Measurements from ENCODE around the gene ERLEC1. TPM values are rescaled to one million over a fixed set of nuclear protein-coding genes. Genes with fewer than 3 reads are reported as not detected.

Gene ERLEC1
- polyA plus RNA-seq, 1 experiment = 26.6 TPM

GRCh38 chr2:53856272-53856671, 69.4 kb downstream of the ERLEC1 start:
- H3K27me3 ChIP-seq (ENCODE audit: control insufficient read depth, insufficient read depth, low read length) = no peaks in the 10 kb centered on the region
- no peak overlapping the region for H3K4me3 ChIP-seq (ENCODE audit: low read depth, low read length)
- POLR2A ChIA-PET = no interaction called here
- H3K36me3 ChIP-seq (ENCODE audit: control insufficient read depth, insufficient read depth, low read length) = peaks cover 8% of the 10 kb centered on the region
- no peak for DNase-seq (ENCODE audit: low read depth)
- CTCF ChIA-PET = no interaction called here
- TF ChIP-seq, protein P1, sequence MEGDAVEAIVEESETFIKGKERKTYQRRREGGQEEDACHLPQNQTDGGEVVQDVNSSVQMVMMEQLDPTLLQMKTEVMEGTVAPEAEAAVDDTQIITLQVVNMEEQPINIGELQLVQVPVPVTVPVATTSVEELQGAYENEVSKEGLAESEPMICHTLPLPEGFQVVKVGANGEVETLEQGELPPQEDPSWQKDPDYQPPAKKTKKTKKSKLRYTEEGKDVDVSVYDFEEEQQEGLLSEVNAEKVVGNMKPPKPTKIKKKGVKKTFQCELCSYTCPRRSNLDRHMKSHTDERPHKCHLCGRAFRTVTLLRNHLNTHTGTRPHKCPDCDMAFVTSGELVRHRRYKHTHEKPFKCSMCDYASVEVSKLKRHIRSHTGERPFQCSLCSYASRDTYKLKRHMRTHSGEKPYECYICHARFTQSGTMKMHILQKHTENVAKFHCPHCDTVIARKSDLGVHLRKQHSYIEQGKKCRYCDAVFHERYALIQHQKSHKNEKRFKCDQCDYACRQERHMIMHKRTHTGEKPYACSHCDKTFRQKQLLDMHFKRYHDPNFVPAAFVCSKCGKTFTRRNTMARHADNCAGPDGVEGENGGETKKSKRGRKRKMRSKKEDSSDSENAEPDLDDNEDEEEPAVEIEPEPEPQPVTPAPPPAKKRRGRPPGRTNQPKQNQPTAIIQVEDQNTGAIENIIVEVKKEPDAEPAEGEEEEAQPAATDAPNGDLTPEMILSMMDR (IDR thresholded peaks at IDR 0.05; ENCODE audit: insufficient read depth, low read depth, low read length) = no peak

DNA sequence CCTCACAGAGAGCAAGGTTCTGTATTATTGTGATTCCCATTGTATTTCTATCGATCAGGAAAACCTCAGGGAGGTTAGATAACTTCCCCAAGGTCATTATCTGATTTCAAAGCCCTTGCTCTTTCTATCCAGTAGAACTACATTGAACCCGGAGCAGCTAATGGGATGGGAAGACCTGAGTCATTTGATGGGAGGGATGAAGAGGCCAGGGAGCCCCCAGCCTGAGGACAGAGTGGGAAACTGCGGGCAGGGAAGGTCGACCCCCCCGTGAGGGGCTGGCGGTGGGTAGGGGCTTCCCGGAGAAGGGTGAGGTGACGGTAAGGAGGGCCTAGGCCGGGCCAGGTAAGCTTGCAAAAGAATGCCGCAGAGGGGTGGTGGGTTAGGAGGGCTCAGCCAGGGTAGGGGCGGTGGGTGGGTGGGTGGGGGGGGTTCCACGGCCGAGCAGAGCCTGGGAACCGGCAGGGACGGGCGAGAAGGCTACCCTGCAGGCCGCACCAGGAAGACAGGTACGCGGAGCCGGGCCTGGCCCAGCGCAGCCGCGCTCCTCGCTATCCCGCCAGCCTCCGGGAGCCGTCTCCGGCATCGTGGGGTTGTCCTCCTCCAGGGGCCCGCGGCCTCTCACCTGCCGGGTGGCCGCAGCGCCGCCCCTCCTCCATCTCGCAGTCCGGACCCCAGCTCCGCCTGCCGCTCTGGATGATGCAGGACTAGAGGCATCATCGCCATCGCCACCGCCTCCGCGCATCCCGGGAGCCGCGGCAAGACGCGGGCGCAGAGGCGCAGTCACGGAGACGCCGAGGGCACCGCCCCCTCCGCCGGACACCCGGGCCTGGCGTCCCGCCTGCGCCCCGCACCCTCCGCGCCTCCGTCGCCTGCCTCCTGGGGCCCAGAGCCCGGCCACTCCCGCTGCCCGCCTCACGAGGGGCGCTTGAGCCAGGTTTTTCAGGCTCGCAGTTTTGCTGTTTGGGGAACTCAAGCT, 72.7 kb downstream of the ERLEC1 start, which contains the start of gene GPR75:
Gene GPR75, minus strand, starts transcription at position 762 of the 976 bp plus-strand sequence. CDS start 5,211 bp downstream, outside the sequence.
- CTCF ChIA-PET = no interaction called here
- POLR2A ChIA-PET = interaction anchor here (0.6 kb wide), 1 partner anchor 11 kb away, joined by 3 read pairs; no protein-coding TSS in a partner anchor
- no peak for DNase-seq (ENCODE audit: low read depth)
- H3K36me3 ChIP-seq (ENCODE audit: control insufficient read depth, insufficient read depth, low read length) = 0 out of 2 replicates have a peak, but pooled peaks cover under 1% of the 10 kb centered on the region
- H3K27me3 ChIP-seq (ENCODE audit: control insufficient read depth, insufficient read depth, low read length) = no peaks in the 10 kb centered on the region
- TF ChIP-seq, protein P1 (IDR thresholded peaks at IDR 0.05; ENCODE audit: insufficient read depth, low read depth, low read length) = 0 out of 2 replicates have a peak, but pooled peaks have one; percentile 5
- peak within 1 kb of the TSS; percentile 50 for H3K4me3 ChIP-seq (ENCODE audit: low read depth, low read length)

DNA sequence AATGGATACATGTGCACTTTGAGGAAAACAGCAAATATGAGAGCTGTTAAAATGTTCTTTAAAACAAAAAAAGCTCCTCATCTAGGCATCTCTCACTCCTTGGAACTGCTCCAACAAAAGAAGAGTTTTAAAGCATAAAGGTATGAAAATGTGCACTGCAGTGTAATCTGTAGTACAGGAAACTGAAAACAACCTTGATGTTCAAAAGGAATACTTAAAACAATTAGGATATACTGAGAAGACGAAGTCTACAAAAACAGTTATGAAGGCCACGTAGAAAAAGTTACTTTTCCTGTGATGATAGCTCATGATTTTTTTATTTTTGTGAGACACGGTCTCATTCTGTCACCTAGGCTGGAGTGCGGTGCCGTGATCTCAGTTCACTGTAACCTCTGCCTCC, 75.0 kb downstream of the ERLEC1 start:
- TF ChIP-seq, protein P1 (IDR thresholded peaks at IDR 0.05; ENCODE audit: insufficient read depth, low read depth, low read length) = no peak
- POLR2A ChIA-PET = no interaction called here
- no peak for DNase-seq (ENCODE audit: low read depth)
- H3K4me3 ChIP-seq (ENCODE audit: low read depth, low read length) = no peak overlapping the region
- no peaks in the 10 kb centered on the region for H3K36me3 ChIP-seq (ENCODE audit: control insufficient read depth, insufficient read depth, low read length)
- H3K27me3 ChIP-seq (ENCODE audit: control insufficient read depth, insufficient read depth, low read length) = no peaks in the 10 kb centered on the region
- CTCF ChIA-PET = no interaction called here

GRCh38 chr2:53863538-53864227, 76.8 kb downstream of the ERLEC1 start:
- H3K27me3 ChIP-seq (ENCODE audit: control insufficient read depth, insufficient read depth, low read length) = no peaks in the 10 kb centered on the region
- POLR2A ChIA-PET = no interaction called here
- H3K36me3 ChIP-seq (ENCODE audit: control insufficient read depth, insufficient read depth, low read length) = no peaks in the 10 kb centered on the region
- DNase-seq (ENCODE audit: low read depth) = no peak
- TF ChIP-seq, protein P1 (IDR thresholded peaks at IDR 0.05; ENCODE audit: insufficient read depth, low read depth, low read length) = no peak
- CTCF ChIA-PET = no interaction called here
- H3K4me3 ChIP-seq (ENCODE audit: low read depth, low read length) = no peak overlapping the region

DNA sequence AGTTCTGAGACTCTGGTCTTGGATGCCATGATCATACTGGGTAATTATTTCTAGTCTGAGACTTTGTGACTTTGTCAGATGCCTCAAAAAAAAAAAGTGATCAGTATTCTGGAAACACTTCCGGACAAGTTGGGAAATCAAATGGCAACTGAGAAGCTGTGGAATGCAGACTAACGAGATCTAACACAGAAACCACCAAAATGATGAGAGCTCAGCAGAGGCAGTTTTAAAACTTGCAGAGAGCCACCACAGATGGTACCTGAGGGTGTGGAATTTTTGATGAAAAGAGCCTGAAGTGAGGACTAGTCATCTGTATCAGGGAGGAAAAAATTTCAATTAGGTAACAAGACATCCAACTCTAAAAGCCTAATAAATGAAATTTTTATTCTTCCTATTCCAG, 78.4 kb downstream of the ERLEC1 start:
- Histone ChIP-seq H3K27me3 (ENCODE audit: control insufficient read depth, insufficient read depth, low read length) (no peaks in the 10 kb centered on the region), H3K4me3 (ENCODE audit: low read depth, low read length) (no peak overlapping the region), H3K36me3 (ENCODE audit: control insufficient read depth, insufficient read depth, low read length) (no peaks in the 10 kb centered on the region)
- ChIA-PET POLR2A (no interaction called here), CTCF (no interaction called here)
- TF ChIP-seq, protein P1 (IDR thresholded peaks at IDR 0.05; ENCODE audit: insufficient read depth, low read depth, low read length) = no peak
- DNase-seq (ENCODE audit: low read depth) = no peak
